ENCODE results near the gene PTGIS. TPM values are rescaled to one million over a fixed set of nuclear protein-coding genes. Genes with fewer than 3 reads are reported as not detected.

PTGIS gene
- total RNA-seq, 4 donors from 2014 or later, result 3.5 to 30.5 (median 11.1) TPM

DNA sequence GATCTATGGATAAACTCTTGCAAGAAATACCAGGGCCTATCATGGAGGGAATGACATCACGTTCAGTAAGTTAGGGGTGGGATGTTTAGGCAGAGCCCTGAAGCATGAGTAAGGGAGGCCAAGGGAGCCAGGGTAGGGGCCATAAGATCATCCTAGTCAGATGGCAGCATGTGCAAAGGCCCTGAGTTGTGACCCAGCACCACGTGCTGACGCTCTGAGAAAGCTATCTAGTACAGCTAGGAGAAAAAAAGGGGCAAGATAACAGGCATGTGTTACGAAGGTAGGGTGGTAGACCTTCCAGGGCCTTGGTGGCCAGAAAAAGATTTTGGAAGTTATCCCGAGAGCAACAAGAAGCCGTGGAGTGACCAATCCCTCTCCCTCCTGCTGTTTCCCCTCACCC is 107.8 kb downstream of the PTGIS start:
- no peaks in the 10 kb centered on the region for H3K27me3 ChIP-seq
- TF ChIP-seq, protein P1, sequence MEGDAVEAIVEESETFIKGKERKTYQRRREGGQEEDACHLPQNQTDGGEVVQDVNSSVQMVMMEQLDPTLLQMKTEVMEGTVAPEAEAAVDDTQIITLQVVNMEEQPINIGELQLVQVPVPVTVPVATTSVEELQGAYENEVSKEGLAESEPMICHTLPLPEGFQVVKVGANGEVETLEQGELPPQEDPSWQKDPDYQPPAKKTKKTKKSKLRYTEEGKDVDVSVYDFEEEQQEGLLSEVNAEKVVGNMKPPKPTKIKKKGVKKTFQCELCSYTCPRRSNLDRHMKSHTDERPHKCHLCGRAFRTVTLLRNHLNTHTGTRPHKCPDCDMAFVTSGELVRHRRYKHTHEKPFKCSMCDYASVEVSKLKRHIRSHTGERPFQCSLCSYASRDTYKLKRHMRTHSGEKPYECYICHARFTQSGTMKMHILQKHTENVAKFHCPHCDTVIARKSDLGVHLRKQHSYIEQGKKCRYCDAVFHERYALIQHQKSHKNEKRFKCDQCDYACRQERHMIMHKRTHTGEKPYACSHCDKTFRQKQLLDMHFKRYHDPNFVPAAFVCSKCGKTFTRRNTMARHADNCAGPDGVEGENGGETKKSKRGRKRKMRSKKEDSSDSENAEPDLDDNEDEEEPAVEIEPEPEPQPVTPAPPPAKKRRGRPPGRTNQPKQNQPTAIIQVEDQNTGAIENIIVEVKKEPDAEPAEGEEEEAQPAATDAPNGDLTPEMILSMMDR (IDR thresholded peaks at IDR 0.05), result no peak
- TF ChIP-seq POLR2A (IDR thresholded peaks at IDR 0.05), result no peak
- no peaks in the 10 kb centered on the region for H3K36me3 ChIP-seq
- DNase-seq, result no peak
- H3K4me1 ChIP-seq, result no peaks in the 10 kb centered on the region
- no peak overlapping the region for H3K4me3 ChIP-seq
- no peak overlapping the region for H3K27ac ChIP-seq
- H3K9me3 ChIP-seq, result no peaks in the 10 kb centered on the region

DNA sequence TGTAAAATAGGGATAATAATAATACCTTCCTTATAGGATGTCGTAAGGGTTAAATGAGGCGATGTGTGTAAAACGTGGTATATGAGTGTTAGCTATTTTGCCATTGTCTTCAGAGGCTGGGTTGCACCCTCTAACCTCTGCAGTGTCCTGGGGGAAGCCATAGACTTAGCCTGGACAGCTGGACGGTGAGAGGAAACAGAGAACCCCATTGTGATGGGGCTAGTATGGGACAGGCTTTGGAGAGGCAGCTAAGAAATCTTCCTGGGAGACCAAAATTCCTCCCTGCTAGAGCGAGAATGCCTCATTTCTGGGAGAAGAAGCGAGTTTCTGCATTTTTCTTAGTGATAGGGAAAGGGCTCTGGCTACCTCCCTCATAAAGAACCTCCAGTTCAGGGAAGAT is 108.3 kb downstream of the PTGIS start:
- Histone ChIP-seq H3K9me3 (no peaks in the 10 kb centered on the region), H3K27me3 (no peaks in the 10 kb centered on the region), H3K36me3 (no peaks in the 10 kb centered on the region), H3K4me3 (no peak overlapping the region), H3K4me1 (no peaks in the 10 kb centered on the region), H3K27ac (no peak overlapping the region)
- no peak for TF ChIP-seq POLR2A (IDR thresholded peaks at IDR 0.05)
- TF ChIP-seq, protein P1 (IDR thresholded peaks at IDR 0.05), result no peak
- DNase-seq, result no peak

DNA sequence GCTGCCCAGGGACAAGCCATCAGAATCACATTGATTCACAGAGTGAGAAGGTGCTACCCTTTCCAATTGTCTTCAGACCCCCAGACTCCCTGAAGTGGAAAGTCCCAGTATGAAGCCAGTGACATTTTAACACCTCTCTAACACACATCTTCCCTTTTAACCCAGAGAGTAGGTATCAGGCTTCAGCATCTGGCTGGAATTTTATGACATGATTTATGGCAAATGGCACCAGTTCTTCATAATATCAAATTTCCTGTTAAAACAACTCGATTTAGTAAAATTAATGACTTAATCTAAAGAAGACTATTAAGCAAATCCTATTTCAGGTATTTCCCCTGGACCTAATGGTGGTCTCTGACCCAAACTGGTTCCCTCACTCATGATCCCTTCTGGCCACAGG is 110.5 kb downstream of the PTGIS start:
- DNase-seq, result no peak
- no peaks in the 10 kb centered on the region for H3K4me1 ChIP-seq
- no peak overlapping the region for H3K4me3 ChIP-seq
- H3K9me3 ChIP-seq, result no peaks in the 10 kb centered on the region
- H3K27me3 ChIP-seq, result no peaks in the 10 kb centered on the region
- TF ChIP-seq, protein P1 (IDR thresholded peaks at IDR 0.05), result no peak
- TF ChIP-seq POLR2A (IDR thresholded peaks at IDR 0.05), result no peak
- no peak overlapping the region for H3K27ac ChIP-seq
- H3K36me3 ChIP-seq, result no peaks in the 10 kb centered on the region

DNA sequence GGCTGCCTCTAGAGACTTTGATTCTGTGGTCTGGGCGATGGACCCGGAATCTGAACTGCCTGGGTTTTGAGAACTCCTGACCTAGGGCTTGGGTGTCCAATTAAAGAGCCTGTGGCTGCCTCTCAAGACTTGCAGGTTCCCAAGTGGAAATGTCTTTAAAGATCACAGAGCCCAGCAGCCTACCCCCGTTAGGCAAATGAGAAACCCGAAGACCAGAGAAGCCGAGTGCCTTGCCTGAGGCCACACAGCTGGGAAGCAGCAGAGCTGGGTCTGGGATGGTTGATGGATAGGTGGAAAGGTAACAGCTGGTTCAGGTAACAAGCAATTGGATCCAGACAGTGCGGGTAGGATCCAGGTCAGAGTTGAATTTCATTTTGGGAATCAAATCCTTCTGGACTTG is 111.3 kb downstream of the PTGIS start:
- no peak overlapping the region for H3K4me3 ChIP-seq
- TF ChIP-seq, protein P1 (IDR thresholded peaks at IDR 0.05), result no peak
- TF ChIP-seq POLR2A (IDR thresholded peaks at IDR 0.05), result no peak
- no peak overlapping the region for H3K27ac ChIP-seq
- DNase-seq, result no peak
- no peaks in the 10 kb centered on the region for H3K27me3 ChIP-seq
- H3K36me3 ChIP-seq, result no peaks in the 10 kb centered on the region
- H3K4me1 ChIP-seq, result no peaks in the 10 kb centered on the region
- H3K9me3 ChIP-seq, result no peaks in the 10 kb centered on the region

DNA sequence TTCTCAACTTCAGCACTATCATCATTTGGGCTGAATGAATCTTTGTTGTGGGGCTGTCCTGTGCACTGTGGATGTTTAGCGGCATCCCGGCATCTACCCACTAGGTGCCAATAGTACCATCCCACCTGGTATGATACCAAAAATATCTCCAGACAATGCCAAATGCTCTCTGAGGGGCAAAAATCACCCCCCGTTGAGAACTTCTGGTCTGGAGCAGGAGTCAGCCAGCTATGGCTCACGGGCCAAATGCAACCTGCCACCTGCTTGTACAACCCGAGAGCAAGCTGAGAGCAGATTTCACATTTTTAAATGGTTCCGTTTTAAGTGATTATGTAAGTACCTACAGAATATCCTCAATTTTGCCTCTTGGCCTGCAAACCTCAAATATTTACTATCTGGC is 112.2 kb downstream of the PTGIS start:
- Histone ChIP-seq H3K27me3 (no peaks in the 10 kb centered on the region), H3K4me1 (no peaks in the 10 kb centered on the region), H3K27ac (no peak overlapping the region), H3K4me3 (no peak overlapping the region), H3K36me3 (no peaks in the 10 kb centered on the region), H3K9me3 (no peaks in the 10 kb centered on the region)
- DNase-seq, result no peak
- TF ChIP-seq POLR2A (IDR thresholded peaks at IDR 0.05), result no peak
- TF ChIP-seq, protein P1 (IDR thresholded peaks at IDR 0.05), result no peak

Other genes with a start within 250 kb of the PTGIS start
- under 1 TPM; 0.35 to 0.85 (median 0.61) TPM for gene KCNB1, start 85.5 kb downstream of the PTGIS start, total RNA-seq
- 10 to 100 TPM in 3 of 4 donors, 1 to 10 TPM in 1; 8.3 to 24.5 (median 19.3) TPM for gene B4GALT5, start 145.7 kb upstream of the PTGIS start, total RNA-seq
- gene SLC9A8, start 244.7 kb upstream of the PTGIS start, total RNA-seq, result 10 to 100 TPM; 15.6 to 24.4 (median 19.8) TPM

Measured in Peyer's patch (tissue), 4 donors.